K562 (cell line): ENCODE data around the gene COX20. TPM values are rescaled to one million over a fixed set of nuclear protein-coding genes. Genes with fewer than 3 reads are reported as not detected.

Experiments
- ATAC-seq: fragments of 200-7000 bp; cut with Tn5 transposase; 3 replicates; pipeline ENCODE4 v1.9.1; 2020; ENCODE audit warnings: moderate library complexity
- BruUV-seq: library from RNA; stranded (reverse); fragments of 400-500 nt; replicated peaks from 2 replicates; lab custom pipeline; 2021; lab: Mats Ljungman, UMichigan
- CTCF ChIA-PET: fragments of 300-600 bp; formaldehyde crosslinking; extraction: SDS; loops from one replicate; lab custom pipeline; 2021; ENCODE audit warnings: low intra/inter-chr PET ratio; lab: Yijun Ruan, JAX
- POLR2A ChIA-PET: fragments of 300-600, 350-650 bp; sonication (Branson Sonifier 250); formaldehyde crosslinking; extraction: SDS; loops from one replicate; lab custom pipeline; 2021; ENCODE audit warnings: antibody characterized with exemption, inconsistent platforms; lab: Yijun Ruan, JAX
- DNase-seq, 4 experiments: peaks; one replicate each; pipeline versions ENCODE4 v3.0.0 to v3.0.0-alpha.2; 2011 to 2018; ENCODE audit warnings: low spot score in 3 of 4, mixed read lengths in 3 of 4; ENCODE audit errors: extremely low read depth in 1 of 4
- FAIRE-seq: peaks from 2 replicates; lab custom pipeline; 2011; peaks lifted over from hg19 to GRCh38; lab: Jason Lieb, UNC
- H2AFZ ChIP-seq: 2 replicates; pipeline ENCODE4 v1.6.0; 2011; ENCODE audit warnings: low read depth, low read length, control low read depth, inconsistent platforms
- H3K27ac ChIP-seq: fragments of 200-600 bp; 3 replicates; pipeline ENCODE4 v1.8.0; 2011; ENCODE audit warnings: low read depth, mild to moderate bottlenecking, control low read depth, inconsistent platforms, low read length, moderate library complexity, mixed read lengths; ENCODE audit errors: extremely low read depth
- H3K27me3 ChIP-seq, 2 experiments: fragments of 300-600 bp in 1 of 2; 2 replicates in 1 of 2; 3 replicates in 1 of 2; pipeline versions ENCODE4 v1.6.0 to v1.8.0; 2011; ENCODE audit warnings: inconsistent platforms in 2 of 2, low read length in 2 of 2, mild to moderate bottlenecking in 1 of 2, mixed read lengths in 1 of 2, moderate library complexity in 1 of 2; ENCODE audit not compliant: control insufficient read depth in 2 of 2, insufficient read depth in 2 of 2
- H3K36me3 ChIP-seq: fragments of 300-600 bp; 3 replicates; pipeline ENCODE4 v1.8.0; 2011; ENCODE audit warnings: mild to moderate bottlenecking, low read length, inconsistent platforms; ENCODE audit not compliant: control insufficient read depth, insufficient read depth
- H3K4me1 ChIP-seq, 2 experiments: fragments of 200-600 bp in 1 of 2; replicated peaks in 1 of 2; 2 replicates in 1 of 2; 3 replicates in 1 of 2; pipeline versions ENCODE4 v1.5.1 to v1.8.0; 2011; ENCODE audit warnings: inconsistent platforms in 2 of 2, low read length in 2 of 2, mild to moderate bottlenecking in 1 of 2, mixed read lengths in 1 of 2, moderate library complexity in 1 of 2; ENCODE audit not compliant: control insufficient read depth in 2 of 2, insufficient read depth in 2 of 2
- H3K4me2 ChIP-seq: 2 replicates; pipeline ENCODE4 v1.6.1; 2011; ENCODE audit warnings: low read length, control low read depth, inconsistent platforms, mixed read lengths; ENCODE audit not compliant: insufficient read depth
- H3K4me3 ChIP-seq: fragments of 200-600 bp; sonication (generic), shearing (Covaris generic); 2 replicates; pipeline ENCODE4 v1.5.1; 2016; ENCODE audit warnings: control low read depth, inconsistent platforms
- H3K79me2 ChIP-seq: fragments of 200-600 bp; 3 replicates; pipeline ENCODE4 v1.8.0; 2011; ENCODE audit warnings: low read length, inconsistent platforms; ENCODE audit not compliant: control insufficient read depth, insufficient read depth
- H3K9ac ChIP-seq, 2 experiments: 2 replicates each; pipeline versions ENCODE4 v1.6.0 to v1.6.1; 2011; ENCODE audit warnings: low read depth in 2 of 2, low read length in 2 of 2, control low read depth in 1 of 2, inconsistent platforms in 1 of 2, mild to moderate bottlenecking in 1 of 2, mixed read lengths in 1 of 2; ENCODE audit not compliant: insufficient read depth in 1 of 2
- H3K9me1 ChIP-seq: one replicate; pipeline ENCODE4 v1.6.0; 2011; ENCODE audit warnings: inconsistent platforms, mild to moderate bottlenecking, low read length, moderate library complexity; ENCODE audit not compliant: control insufficient read depth, insufficient read depth
- H3K9me3 ChIP-seq: replicated peaks from 2 replicates; pipeline ENCODE4 v1.5.1; 2011; ENCODE audit warnings: low read depth, low read length, inconsistent platforms; ENCODE audit not compliant: control insufficient read depth, insufficient read depth
- H4K20me1 ChIP-seq: replicated peaks from 2 replicates; pipeline ENCODE4 v1.6.1; 2011; ENCODE audit warnings: low read length, inconsistent platforms, mixed read lengths; ENCODE audit not compliant: control insufficient read depth, insufficient read depth
- CXXC5 ChIP-seq: fragments of 250-450 bp; sonication (Bioruptor Pico); IDR thresholded peaks from 2 replicates; pipeline ENCODE4 v1.8.0; 2022; ENCODE audit warnings: inconsistent platforms, mild to moderate bottlenecking, moderate library complexity
- E2F3 ChIP-seq: fragments of 250-450 bp; sonication (Bioruptor Pico); IDR thresholded peaks from 2 replicates; pipeline ENCODE4 v1.4.0; 2020; ENCODE audit warnings: mild to moderate bottlenecking
- FOXA3 ChIP-seq, 2 experiments: fragments of 450-650 bp in 1 of 2; sonication (generic) in 1 of 2; formaldehyde crosslinking; IDR thresholded peaks in 1 of 2; conservative IDR thresholded peaks in 1 of 2; 2 replicates each; pipeline versions ENCODE4 v1.4.0 to v1.8.0; 2020 to 2022; ENCODE audit warnings: mild to moderate bottlenecking in 2 of 2, missing genetic modification reagents in 1 of 2
- FOXM1 ChIP-seq, 2 experiments: fragments of 450-650 bp in 1 of 2; sonication (generic) in 1 of 2; formaldehyde crosslinking in 1 of 2; IDR thresholded peaks; 2 replicates each; pipeline versions ENCODE4 v1.6.1 to v1.9.0; 2017 to 2022; ENCODE audit warnings: low read depth in 2 of 2, mild to moderate bottlenecking in 2 of 2, missing genetic modification reagents in 1 of 2, moderate library complexity in 1 of 2
- MBD2 ChIP-seq: sonication (generic); IDR thresholded peaks from 2 replicates; pipeline ENCODE4 v1.6.1; 2016; ENCODE audit warnings: low read depth, borderline replicate concordance
- MCM5 ChIP-seq: fragments of 450-650 bp; IDR thresholded peaks from 2 replicates; pipeline ENCODE4 v1.6.1; 2016; ENCODE audit warnings: low read depth
- NFE2L1 ChIP-seq: fragments of 450-650 bp; IDR thresholded peaks from 2 replicates; pipeline ENCODE4 v1.6.1; 2016; ENCODE audit warnings: missing genetic modification characterization, low read depth, mild to moderate bottlenecking, missing compliant biosample characterization, moderate library complexity, borderline replicate concordance
- NR2F6 ChIP-seq: fragments of 450-650 bp; formaldehyde crosslinking; IDR thresholded peaks from 2 replicates; pipeline ENCODE4 v1.4.0; 2020; ENCODE audit warnings: mild to moderate bottlenecking
- STAG1 ChIP-seq: sonication (generic); formaldehyde crosslinking; IDR thresholded peaks from 2 replicates; pipeline ENCODE4 v1.5.0; 2020; ENCODE audit warnings: missing genetic modification reagents, borderline replicate concordance
- U2AF2 ChIP-seq: fragments of 200-400 bp; formaldehyde crosslinking; optimal IDR thresholded peaks from 2 replicates; pipeline ENCODE3; 2017; ENCODE audit warnings: low read depth, mild to moderate bottlenecking, low read length
- ZC3H4 ChIP-seq: sonication (generic); formaldehyde crosslinking; IDR thresholded peaks from 2 replicates; pipeline ENCODE4 v1.9.0; 2021; ENCODE audit warnings: missing genetic modification reagents, borderline replicate concordance
- whole genome bisulfite sequencing: fragments of 100-300 bp; shearing (Covaris generic); methylation state at CpG from one replicate; pipeline ENCODE4 v1.1.6; 2016; ENCODE audit warnings: low coverage, mixed read lengths; ENCODE audit not compliant: insufficient coverage; ENCODE audit errors: missing lambda C conversion rate; 5-methylcytosine and 5-hydroxymethylcytosine counted together
- in situ Hi-C: fragments of 300-500 bp; cut with MboI; formaldehyde crosslinking; loops from 4 replicates; pipeline ENCODE4 v1.15.0; 2018; ENCODE audit warnings: inconsistent platforms, mixed read lengths
- intact Hi-C: fragments of 100-400 bp; cut with micrococcal nuclease; formaldehyde crosslinking; loops from 2 replicates; pipeline ENCODE4 v1.14.2; 2022
- polyA plus RNA-seq, 8 experiments: library from polyadenylated mRNA; depleted of rRNA in 4 of 8; stranded (reverse) in 5 of 8; unstranded in 3 of 8; fragments of >200 nt; fragmentation: Nextera tagmentation in 2 of 8; fragmentation: Illumina TruSeq in 1 of 8; extraction: Ambion mirVana in 2 of 8; extraction: Trizol in 1 of 8; gene quantifications; 2 replicates each; pipeline versions ENCODE4 v1.2.1 to v1.2.3, GENCODE V29; 2011 to 2014; ENCODE audit warnings: inconsistent platforms in 1 of 8, missing spikeins in 1 of 8
- total RNA-seq, 7 experiments: library from RNA; depleted of rRNA in 6 of 7; stranded (reverse); fragments of >200 nt in 6 of 7; fragmentation: Illumina TruSeq in 2 of 7; extraction: Trizol in 2 of 7; gene quantifications; 2 replicates each; pipeline versions ENCODE4 v1.2.1 to v1.2.3, GENCODE V29; 2011 to 2021; ENCODE audit warnings: low replicate concordance in 1 of 7
- TF ChIP-seq, protein P1 (sequence below): sonication (generic); formaldehyde crosslinking; IDR thresholded peaks from 2 replicates; pipeline ENCODE4 v1.8.0; 2023; ENCODE audit warnings: missing genetic modification reagents, mild to moderate bottlenecking, borderline replicate concordance
- TF ChIP-seq, protein P2 (sequence below): fragments of 250-450 bp; sonication (Bioruptor Pico); IDR thresholded peaks from 2 replicates; pipeline ENCODE4 v1.8.0; 2022; ENCODE audit warnings: inconsistent platforms

COX20 gene
- total and polyA plus RNA-seq, 9 of the 15 experiments (the other 6 are each of a cell fraction or from before 2014, with no cell fraction given): 41.5 to 192 (median 84.3) TPM

GRCh38 chr1:244862699-244863490, 27.4 kb downstream of the COX20 start:
- Histone ChIP-seq H3K4me2 (peak overlapping the region; percentile 93), H3K9me1 (peaks cover 2% of the 10 kb centered on the region), H3K4me1 (peaks cover 15% of the 10 kb centered on the region in 2 experiments; a peak in 4 of 5 replicates), H4K20me1 (peaks cover 46% of the 10 kb centered on the region), H3K27me3 (no peaks in the 10 kb centered on the region), H3K9me3 (no peaks in the 10 kb centered on the region), H3K27ac (peak overlapping the region; percentile 98), H2AFZ (no peak overlapping the region), H3K9ac (peak overlapping the region; percentile 98 to 100), H3K4me3 (peak overlapping the region; percentile 96), H3K36me3 (peaks cover 56% of the 10 kb centered on the region), H3K79me2 (peaks cover 84% of the 10 kb centered on the region)
- DNase-seq (peak; percentile 89 to 99 (median 92)), FAIRE-seq (peak; percentile 60), ATAC-seq (peak; percentile 78)
- in situ Hi-C loops: loop anchor here (5.0 kb wide), 1 partner anchor 179 kb away; no protein-coding TSS in a partner anchor
- BruUV-seq: no TSS peak
- intact Hi-C loops: loop anchor here (5.0 kb wide), 1 partner anchor 1606 kb away; the partner anchor contains the start of genes CEP170 and SDCCAG8
- ChIA-PET POLR2A (interaction anchor here (0.6 to 24.0 kb wide), 9 partner anchors 14 to 1021 kb away, joined by 3 to 485 read pairs (median 4); partner anchors contain the start of gene COX20), CTCF (interaction anchor here (0.6 to 1.2 kb wide), 2 partner anchors 108 to 1383 kb away, joined by 3 read pairs; no protein-coding TSS in a partner anchor)
- WGBS: under 1% methylated on average over 45 of the region's 87 CpGs
- no peak for TF ChIP-seq NR2F6 (CRISPR knock-in tag)
- TF ChIP-seq NFE2L1: no peak
- TF ChIP-seq, protein P1, sequence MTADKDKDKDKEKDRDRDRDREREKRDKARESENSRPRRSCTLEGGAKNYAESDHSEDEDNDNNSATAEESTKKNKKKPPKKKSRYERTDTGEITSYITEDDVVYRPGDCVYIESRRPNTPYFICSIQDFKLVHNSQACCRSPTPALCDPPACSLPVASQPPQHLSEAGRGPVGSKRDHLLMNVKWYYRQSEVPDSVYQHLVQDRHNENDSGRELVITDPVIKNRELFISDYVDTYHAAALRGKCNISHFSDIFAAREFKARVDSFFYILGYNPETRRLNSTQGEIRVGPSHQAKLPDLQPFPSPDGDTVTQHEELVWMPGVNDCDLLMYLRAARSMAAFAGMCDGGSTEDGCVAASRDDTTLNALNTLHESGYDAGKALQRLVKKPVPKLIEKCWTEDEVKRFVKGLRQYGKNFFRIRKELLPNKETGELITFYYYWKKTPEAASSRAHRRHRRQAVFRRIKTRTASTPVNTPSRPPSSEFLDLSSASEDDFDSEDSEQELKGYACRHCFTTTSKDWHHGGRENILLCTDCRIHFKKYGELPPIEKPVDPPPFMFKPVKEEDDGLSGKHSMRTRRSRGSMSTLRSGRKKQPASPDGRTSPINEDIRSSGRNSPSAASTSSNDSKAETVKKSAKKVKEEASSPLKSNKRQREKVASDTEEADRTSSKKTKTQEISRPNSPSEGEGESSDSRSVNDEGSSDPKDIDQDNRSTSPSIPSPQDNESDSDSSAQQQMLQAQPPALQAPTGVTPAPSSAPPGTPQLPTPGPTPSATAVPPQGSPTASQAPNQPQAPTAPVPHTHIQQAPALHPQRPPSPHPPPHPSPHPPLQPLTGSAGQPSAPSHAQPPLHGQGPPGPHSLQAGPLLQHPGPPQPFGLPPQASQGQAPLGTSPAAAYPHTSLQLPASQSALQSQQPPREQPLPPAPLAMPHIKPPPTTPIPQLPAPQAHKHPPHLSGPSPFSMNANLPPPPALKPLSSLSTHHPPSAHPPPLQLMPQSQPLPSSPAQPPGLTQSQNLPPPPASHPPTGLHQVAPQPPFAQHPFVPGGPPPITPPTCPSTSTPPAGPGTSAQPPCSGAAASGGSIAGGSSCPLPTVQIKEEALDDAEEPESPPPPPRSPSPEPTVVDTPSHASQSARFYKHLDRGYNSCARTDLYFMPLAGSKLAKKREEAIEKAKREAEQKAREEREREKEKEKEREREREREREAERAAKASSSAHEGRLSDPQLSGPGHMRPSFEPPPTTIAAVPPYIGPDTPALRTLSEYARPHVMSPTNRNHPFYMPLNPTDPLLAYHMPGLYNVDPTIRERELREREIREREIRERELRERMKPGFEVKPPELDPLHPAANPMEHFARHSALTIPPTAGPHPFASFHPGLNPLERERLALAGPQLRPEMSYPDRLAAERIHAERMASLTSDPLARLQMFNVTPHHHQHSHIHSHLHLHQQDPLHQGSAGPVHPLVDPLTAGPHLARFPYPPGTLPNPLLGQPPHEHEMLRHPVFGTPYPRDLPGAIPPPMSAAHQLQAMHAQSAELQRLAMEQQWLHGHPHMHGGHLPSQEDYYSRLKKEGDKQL: 0 out of 2 replicates have a peak, but pooled peaks have one; percentile 52
- TF ChIP-seq CXXC5 (CRISPR knock-in tag): peak; percentile 98
- TF ChIP-seq FOXA3 (CRISPR knock-in tag; conservative IDR thresholded peaks at IDR 0.05 in 1 of 2, IDR thresholded peaks at IDR 0.05 in 1 of 2): no peak
- TF ChIP-seq U2AF2: no peak
- no peak for TF ChIP-seq FOXM1 (IDR thresholded peaks at IDR 0.05; ENCODE audit: low read depth)
- no peak for TF ChIP-seq FOXM1 (CRISPR knock-in tag; IDR thresholded peaks at IDR 0.05; ENCODE audit: low read depth)
- no peak for TF ChIP-seq ZC3H4
- TF ChIP-seq, protein P2, sequence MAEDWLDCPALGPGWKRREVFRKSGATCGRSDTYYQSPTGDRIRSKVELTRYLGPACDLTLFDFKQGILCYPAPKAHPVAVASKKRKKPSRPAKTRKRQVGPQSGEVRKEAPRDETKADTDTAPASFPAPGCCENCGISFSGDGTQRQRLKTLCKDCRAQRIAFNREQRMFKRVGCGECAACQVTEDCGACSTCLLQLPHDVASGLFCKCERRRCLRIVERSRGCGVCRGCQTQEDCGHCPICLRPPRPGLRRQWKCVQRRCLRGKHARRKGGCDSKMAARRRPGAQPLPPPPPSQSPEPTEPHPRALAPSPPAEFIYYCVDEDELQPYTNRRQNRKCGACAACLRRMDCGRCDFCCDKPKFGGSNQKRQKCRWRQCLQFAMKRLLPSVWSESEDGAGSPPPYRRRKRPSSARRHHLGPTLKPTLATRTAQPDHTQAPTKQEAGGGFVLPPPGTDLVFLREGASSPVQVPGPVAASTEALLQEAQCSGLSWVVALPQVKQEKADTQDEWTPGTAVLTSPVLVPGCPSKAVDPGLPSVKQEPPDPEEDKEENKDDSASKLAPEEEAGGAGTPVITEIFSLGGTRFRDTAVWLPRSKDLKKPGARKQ: no peak
- no peak for TF ChIP-seq STAG1
- peak; percentile 32; the same call in 1 of the 2 replicates for TF ChIP-seq MBD2
- no peak for TF ChIP-seq MCM5
- TF ChIP-seq E2F3 (CRISPR knock-in tag): no peak
